Activated CD8-positive, alpha-beta memory T cell treated with anti-CD3 and anti-CD28 coated beads for 24 hours (primary cell): ENCODE results near the gene ZBTB20.

Experiments used
- DNase-seq: peaks from one replicate; pipeline ENCODE4 v3.0.0-alpha.2; 2020

The ZBTB20 gene

DNA sequence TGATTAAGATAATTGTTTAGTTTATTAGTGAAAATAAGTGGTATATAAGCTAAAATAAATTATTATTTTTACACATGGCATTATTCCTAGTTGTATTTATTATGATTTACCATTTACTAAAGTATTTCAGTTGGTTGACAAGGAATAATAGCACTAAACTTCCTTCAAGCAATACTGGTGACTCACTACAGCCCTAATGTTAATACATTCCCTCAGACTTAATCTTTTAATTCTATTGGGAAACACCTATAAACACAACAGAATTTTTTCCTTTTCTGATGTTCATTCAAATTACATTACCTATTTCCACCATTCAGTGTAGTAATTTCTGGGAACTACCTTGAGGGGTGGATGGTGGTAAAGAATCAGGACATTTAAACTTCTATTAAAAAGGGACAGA, 589.3 kb downstream of the ZBTB20 start:
- DNase-seq = no peak

DNA sequence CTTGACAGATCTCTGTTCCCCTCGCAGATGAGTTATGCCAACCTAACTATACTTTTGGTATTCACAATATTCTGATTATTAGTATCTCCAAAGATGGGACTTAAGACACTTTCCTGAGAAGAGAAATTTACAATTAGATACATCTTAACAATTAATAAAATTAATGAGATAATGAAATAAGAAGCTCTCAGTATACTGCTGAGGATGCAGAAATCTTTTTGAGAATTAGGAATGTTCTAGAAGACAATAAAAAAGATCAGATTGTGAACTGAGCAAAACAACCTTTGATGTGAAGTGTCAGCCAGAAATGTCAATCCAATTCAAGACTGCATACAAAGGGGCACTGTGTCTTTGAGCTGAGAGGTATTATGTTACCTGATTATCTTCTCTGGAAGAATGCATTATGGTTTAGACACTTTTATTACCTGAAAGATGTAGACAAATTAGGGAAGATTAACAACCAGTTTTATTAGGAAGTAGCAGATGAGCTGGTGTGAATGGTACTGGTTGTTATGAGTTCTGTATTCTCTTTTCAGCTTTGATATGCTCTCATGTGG, 590.4 kb downstream of the ZBTB20 start:
- DNase-seq = no peak

DNA sequence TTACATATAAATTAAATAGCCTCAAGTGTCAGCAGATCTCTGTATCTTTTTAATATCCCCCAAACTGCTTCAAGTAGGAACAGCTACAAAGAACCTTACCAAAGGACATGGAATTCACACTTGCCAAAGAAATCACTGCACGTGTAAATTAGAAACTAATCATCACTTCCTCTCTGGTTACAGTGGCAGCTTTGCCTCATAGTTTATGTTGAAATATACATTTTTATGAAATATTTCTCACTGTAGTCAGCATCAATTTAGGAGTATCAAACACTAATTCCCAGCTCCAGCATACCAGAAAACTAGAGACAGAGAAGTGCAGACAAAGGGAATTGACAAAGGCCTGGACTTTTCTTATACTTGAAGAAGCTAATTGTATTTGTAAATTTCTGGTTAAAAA, 592.4 kb downstream of the ZBTB20 start:
- DNase-seq = no peak

DNA sequence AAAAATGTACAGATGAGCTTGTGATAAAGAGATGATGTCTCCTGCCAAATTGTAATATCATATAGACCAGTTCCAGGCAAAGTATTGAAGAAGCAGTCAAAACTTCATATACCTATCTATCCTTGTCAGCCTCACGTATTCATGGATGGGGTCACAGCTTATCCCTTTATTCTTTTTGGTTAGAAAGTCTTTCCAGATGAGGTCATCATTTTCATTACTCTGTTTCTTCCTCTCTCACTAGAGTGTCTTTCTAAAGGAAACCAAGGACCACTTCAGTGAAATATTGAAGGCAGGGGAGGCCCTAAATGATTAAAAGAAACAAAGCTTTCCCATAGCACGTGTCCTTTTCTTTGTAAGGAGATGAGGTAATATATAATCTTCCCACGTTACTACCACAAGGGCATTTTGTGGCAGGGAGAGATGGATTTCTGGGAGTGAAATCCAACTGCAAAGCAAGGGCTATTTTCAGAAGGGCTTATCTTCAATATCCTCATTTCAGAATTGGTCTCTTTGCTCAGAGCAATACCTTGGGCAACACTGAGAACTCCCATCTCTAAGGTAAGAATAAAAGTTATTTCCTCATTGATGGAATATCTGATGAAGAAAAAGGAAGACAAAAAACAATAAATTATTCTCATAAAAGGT, 593.0 kb downstream of the ZBTB20 start:
- DNase-seq = no peak

DNA sequence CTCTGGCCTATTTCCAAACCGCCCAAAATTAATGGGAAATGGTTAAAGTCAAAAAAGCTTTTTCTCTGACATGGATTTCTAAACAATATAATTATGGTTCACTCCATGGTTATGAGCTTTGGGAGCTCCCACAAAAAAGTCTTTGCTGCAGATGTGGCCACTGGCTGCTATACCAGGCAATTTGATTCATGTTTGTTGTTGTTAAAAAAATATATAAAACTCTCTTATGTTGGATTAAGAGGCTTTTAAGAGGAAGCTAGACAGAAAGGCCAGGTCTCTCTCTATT, 594.6 kb downstream of the ZBTB20 start:
- DNase-seq = no peak

DNA sequence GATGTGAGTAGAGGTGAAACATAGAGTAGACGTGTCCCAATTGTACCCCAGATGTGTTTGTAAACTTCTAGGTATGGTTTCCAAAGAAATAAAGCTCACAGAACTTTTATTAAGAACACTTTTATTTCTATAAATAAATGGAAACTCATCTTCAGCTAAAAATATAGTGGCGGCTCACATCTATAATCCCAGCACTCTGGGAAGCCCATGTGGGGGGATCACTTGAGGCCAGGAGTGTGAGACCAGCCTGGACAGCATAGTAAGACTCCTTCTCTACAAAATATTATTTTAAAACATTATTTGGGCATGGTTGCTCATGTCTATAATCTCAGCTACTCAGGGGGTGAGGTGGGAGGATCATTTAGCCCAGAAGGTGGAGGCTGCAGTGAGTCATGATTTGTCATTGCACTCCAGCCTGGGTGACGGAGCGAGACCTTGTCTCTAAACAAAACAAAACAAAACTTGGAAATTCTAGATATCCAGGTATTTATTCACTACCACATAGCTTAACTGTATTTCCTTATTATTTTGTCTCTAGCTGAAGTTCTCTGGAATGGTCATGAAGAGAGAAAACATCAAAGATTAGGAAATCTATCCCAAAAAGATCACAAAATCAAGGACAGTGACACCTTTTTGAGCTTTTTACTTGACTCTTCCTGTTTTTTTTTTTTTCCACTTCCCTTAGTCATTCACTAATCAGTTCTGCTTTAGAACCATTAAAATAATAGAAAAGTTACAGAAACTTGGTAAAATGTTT, 595.1 kb downstream of the ZBTB20 start:
- DNase-seq = no peak

DNA sequence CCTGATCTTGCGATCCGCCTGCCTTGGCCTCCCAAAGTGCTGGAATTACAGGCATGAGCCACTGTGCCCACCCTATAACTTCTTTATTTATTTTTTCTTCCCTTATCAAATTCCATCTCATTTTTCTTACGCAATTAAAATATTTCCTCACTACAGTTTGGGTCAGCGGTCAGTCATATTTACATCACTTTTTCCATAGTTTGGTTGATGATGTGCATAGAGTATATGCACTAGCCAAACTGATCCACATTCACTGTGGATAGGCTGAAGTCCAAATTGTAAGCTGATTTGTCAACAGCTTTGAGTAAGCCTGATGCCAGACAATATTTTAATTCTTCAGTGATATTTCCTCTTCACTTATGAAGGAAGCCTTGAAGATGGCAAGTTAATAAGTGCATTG, 596.9 kb downstream of the ZBTB20 start:
- DNase-seq = no peak

DNA sequence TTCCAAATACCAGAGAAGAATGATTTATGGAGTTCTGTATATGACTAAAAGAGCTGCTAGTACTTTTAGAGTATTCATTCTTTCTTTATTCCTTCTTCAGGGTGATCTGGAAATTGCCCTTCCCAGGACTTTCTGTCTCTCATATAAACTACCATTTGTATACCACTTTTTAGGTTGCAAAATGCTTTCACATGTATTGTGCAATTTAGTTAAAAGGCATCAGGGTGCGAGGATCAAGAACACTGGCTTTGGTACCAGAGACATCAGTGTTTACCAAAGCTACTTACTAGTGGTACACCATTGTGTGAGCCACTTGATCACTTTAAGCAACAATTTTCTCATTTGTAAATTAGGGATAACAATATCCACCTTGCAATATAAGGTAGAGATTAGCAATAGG, 601.9 kb downstream of the ZBTB20 start:
- no peak for DNase-seq

DNA sequence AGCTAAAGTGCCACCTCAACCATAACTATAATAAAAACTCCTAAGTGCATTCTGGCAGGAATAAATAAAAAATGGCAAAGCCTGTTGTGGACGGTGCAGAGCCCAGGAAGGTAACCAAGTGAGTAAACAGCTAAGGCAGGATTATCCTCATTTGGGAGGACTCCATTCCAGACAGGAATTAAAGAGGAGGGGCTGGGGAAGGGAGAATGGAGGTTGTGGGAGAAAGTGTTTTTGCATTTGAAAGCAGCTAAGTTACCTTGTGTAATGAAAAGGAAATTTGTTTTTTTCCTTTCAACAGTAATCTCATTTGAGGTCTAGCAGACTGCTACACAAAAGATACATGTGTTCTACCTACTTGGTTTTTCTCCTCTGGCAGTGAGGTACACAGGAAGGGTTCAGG, 604.7 kb downstream of the ZBTB20 start:
- no peak for DNase-seq

DNA sequence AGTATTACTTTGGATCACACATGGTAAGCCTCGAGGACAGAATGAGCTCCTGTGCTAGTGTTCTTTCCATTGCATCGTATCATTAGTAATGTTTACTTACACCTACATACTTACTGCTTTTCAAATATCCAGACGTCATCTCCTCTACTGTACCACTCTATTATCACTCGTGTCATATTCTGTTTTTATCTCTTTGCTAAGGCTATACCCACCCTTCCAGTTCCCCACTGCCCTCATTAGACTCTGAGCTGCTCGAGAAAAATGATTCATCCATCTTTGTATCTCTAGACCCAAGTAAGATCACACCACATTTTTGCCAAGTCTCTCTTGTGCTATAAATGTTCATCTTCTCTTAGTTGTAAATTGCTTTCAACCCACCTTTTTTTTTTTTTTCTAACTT, 607.6 kb downstream of the ZBTB20 start:
- DNase-seq = no peak

DNA sequence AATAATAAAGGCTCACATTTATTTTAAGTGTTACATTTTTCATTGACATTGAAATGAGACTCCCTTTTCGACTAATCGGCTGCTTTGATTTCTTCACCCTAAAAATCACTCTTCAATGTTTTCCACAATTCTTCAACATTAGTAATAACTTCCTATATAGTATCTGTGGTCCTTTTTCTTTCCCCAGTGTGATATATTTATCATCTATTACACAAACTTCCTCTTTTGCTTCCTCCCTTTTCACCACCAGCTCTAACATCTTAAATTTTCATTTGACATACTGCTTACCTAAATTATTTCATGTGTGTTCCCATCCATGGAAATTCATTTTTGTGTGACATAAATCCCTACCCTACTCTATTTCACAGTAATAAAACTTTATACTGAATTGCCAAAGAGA, 608.9 kb downstream of the ZBTB20 start:
- DNase-seq = no peak

DNA sequence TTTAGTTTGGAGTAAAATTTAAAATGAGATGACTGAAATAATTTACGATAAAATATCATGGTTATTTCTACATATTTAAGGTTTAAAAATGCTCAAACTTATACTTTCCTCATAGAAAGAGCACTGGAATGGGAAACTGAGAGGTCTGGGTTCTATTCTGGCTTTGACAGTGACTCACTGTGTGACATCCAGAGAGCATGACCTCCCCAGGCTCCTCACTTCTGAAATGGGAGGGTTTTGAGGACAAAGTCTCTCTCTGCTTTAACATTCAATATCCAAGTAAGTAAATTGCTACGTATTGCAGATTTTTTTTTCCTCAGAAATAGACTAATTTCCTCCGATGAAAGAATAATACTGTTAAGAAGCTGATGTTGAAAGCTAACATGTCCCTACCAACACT, 618.6 kb downstream of the ZBTB20 start:
- no peak for DNase-seq

DNA sequence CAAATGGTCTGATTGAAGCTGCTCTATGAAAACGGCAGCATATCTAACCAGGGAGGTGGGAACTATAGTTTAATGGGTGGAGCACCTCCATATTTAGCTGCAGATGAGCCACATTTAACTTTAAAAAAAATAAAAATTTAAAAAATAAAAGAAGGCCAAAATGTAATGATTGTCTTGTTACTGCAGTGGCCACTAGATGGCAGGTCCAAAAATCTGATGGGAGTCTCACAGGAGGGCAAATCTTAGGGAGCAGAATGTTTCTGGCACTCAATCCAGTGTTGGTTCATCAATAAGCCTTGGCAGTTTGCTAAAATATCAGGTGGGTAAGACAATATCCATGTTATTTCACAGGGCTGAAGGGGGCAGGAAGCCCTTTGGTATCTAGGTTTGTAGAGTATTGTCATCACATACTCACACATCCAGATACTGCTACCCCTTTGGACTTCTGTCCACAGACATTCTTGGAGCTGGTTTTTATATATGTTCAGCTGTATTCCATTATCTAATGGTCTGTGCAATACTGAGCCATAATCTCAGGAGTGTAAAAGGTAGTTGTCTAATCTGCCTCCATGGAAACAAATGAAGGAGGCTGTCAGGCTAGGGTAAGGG, 619.9 kb downstream of the ZBTB20 start:
- DNase-seq = no peak

DNA sequence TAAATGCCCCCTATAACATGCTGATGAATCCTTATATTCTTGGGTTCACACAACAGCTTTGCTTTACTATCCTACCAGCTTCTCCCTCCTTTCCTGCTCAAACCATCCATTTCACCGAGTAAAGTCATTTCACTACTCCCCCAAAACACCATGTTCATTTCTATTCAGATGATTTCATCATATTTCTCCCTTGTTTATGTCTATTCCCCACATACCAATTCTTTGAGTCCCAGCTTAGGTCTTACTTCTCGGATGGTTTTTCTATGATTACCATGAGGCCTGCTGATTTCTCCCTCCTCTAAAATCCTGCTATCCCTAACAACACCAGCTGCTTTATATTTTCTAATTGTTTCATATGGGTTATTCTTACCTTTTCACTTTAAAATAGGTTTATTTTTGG, 621.8 kb downstream of the ZBTB20 start:
- DNase-seq = no peak

DNA sequence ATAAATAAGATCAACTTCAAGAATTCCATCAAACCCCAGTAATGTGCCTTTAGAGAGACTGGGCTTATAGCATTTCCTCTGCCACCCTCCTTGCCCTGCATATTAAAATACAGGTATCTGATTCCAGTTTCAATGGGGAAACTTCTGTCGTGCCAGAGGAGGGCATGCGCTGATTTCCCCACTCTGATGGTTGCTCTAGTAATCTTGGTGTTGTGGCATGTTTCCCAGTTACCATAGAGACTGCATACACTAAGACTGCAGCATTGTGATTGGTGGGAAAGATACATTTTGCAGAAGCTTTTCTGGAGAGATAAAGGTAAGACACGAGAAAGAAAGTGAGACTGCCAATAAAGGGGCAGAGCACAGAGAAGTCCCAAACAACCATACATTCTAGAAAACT, 627.7 kb downstream of the ZBTB20 start:
- DNase-seq = no peak

DNA sequence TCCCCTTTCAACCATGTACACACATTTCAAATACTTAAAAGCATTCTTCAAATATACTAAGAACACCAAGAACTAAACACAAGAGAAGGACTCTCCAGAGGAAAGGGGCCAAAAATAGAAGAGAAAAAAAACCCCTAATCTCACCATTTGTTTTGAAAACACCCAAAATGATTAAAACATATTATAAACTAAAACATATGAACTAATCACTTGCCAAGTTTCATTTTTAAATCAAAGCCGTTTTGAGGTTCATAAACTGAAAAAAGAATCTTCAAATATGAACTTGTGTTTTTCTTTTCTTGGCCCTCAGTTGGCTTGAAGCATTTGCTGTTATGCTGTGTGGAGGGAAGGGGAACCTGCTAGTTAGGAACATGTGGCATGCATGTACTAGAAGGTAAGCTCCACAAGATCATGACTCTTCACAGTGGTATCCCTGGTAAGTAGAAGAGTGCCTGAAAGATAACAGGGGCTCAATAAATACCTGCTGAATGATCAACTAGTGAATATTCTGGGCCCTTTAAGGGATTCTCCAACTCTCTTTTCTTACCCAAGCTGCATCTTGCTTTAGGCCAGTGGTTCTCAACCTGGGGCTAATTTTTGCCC, 628.8 kb downstream of the ZBTB20 start:
- no peak for DNase-seq

DNA sequence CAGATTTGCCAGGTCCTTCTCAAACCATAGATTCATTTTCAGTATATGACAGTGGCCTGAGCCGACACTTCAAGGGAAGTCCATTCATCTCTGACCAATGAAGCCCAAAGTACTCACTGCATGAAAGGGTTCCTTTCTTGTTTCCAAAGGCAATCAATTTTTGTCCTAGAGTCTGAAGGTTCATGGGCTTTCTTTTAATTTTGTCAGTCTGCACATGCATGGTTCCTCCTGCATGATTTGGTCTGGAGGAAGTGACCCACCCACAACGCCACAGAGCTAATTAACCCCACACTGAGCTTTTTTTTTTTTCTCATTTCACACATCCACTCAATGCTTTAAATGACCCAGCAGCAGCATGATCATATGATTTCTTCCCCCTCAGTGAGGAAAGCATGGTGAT, 636.9 kb downstream of the ZBTB20 start:
- DNase-seq = no peak

DNA sequence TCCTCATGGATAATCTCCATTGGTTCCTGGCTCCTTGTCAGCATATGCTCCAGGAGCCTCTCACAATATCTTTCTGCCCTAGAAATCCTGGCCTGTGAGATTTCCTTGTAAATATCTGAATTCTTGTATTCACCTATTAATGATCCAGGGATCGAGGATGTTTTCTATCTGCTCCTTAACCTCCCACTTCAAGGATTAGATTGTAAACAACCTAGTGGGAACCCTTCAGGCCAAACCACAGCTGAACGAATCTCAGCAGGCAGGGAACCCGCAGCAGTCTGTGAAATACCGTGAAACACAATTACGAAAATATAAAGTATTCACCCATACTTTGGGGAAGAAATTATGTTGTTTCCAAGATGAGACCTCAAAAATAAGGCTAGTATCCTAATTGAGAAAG, 637.3 kb downstream of the ZBTB20 start:
- no peak for DNase-seq

DNA sequence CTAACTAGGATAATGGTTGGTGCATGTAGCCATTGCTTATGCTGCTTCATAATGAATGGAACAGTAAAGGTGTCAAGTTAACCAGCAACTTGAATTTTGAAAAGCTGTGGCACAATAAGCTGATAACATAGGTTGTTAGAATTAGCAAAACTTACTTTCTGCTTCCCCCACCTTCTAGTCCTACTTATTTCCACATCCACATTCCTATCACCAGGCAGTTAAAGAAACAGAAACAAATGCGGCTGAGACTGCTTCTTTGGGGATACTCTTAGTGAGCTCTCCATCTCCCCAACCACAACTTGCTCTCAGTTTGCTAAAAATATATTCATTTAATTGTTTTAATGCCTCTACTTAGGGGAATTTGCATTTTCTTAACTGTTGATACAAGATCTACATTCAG, 638.1 kb downstream of the ZBTB20 start:
- no peak for DNase-seq

DNA sequence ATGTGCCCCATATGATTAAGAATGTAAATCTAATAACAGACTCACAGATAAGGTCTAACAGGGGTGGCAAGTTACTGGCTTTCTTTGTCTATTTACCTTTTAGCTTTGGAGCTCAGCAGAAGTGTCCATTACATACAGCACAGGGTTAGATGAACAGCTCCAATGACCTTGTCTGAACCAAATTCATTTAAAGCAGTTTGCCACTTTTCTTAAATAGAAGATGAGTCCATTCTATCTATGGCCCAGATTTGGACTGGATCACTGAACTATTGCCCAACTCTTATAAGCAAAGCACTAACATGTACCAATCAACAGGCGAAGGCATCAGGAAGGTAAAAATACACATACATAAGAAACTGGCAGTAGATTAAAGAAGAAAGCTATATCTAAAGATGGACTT, 638.9 kb downstream of the ZBTB20 start:
- no peak for DNase-seq

DNA sequence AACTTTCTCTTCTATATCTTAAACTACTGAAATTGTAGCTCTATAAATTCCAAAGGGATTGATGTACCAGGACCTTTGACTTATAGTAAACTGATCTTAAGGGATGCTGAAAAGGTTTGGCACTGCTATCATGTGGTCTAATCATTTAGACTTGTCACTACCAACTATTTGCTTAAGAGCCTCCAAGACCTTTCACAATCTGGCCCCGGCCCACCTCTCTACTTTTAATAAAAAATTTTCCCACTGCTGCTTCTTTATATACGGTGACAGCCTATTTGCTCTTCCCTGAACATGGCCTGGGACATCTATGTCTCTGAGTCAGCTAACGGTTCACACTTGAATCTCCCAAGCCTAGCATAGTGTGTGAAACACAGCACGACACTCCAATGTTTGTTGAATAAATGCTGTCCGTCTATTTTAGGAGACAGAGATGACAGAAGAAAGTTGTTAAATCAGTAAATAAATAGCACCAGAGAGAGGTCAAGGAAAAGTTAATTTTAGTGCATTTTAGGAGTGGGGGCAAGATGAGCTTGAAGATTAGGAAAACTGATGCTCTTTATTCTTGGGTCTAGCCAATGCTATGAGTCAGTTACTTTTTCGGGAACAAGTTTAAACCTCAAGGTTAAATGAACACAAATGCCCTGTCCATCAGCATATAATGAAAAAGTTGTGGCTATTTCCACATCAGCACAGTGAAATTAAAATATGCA, 640.3 kb downstream of the ZBTB20 start:
- DNase-seq = no peak

DNA sequence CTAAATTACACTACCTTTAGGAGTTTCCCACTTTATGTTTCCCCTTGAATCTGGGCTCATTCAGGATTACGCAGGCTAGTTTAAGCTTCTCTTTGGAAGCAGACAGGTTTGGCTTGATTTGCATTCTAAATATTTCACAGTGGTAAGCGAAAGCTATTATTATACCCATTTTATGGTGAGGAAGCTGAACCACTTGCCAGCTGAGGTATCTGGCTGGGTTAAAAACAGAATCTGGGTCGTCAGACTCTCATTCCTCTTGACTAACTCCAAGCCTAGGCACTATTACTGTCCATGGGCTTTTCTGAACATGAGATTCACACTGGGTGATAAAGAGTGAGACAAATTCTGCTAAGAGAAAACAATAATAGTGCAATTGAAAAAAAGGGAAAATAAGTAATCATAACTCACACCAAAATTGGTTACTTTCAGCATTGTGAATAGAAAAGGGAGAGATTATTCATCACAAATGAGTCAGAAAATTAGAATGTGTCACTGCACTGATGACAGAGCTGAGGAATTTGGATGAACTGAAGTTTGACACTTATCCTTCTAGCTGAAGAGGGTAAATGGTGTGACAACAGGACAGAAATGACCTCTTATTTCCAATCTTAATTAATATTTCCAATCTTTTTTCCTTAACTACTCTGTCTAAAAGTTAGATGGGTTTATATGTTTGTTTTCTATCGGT, 642.0 kb downstream of the ZBTB20 start:
- no peak for DNase-seq

DNA sequence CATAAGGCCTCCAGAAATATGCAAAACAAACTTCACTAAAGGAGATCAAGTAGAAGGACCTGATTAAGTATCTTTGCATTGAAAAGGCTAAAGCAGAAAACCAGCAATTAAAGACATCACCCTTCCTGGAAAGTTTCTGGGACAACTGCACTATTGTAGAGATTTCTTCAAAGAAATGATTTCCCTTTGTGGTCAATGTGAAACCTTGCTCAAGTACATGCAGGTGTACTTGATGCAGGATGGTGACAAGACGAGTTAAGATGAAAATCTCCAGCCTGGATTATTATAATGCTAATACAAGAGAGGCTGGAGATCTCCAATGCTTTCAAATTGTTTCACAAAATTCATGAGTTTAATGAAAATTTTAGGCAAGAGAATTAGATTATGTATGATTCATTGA, 644.9 kb downstream of the ZBTB20 start:
- DNase-seq = no peak
